ENCODE data around the gene CAVIN1. TPM values are rescaled to one million over a fixed set of nuclear protein-coding genes. Genes with fewer than 3 reads are reported as not detected.
"Not testable (repeated sequence)": the region's sequence is repeated elsewhere in the genome, so short reads cannot be mapped to it uniquely, and the experiment has no call there.

Gene CAVIN1
- total and polyA plus RNA-seq, 2 donors (not counting 3 experiments of a cell fraction or from before 2014, with no cell fraction given), result 303 to 663 TPM

GRCh38 chr17:42361781-42362186 is 61.3 kb downstream of the CAVIN1 start:
- H3K9me3 ChIP-seq (replicated peaks; ENCODE audit: control insufficient read depth, insufficient read depth, low read length), result no peaks in the 10 kb centered on the region
- H3K27ac ChIP-seq (ENCODE audit: insufficient read depth, low read depth, low read length), result no peak overlapping the region
- POLR2A ChIA-PET, result no interaction called here
- no peak overlapping the region for H2AFZ ChIP-seq (ENCODE audit: low read depth, low read length)
- TF ChIP-seq MAX (IDR thresholded peaks at IDR 0.05; ENCODE audit: insufficient read depth, insufficient read length), result no peak
- TF ChIP-seq FOS (IDR thresholded peaks at IDR 0.05; ENCODE audit: borderline replicate concordance, insufficient read depth, low read length), result no peak
- TF ChIP-seq JUN (IDR thresholded peaks at IDR 0.05; ENCODE audit: borderline replicate concordance, insufficient read depth, insufficient read length, low read depth), result no peak
- TF ChIP-seq POLR2A (IDR thresholded peaks at IDR 0.05; ENCODE audit: low read depth, low read length), result no peak
- no peak for TF ChIP-seq CTCF (IDR thresholded peaks at IDR 0.05; ENCODE audit: extremely low read depth in 1 of 2, insufficient read depth in 1 of 2, low read depth in 1 of 2, low read length in 2 of 2)
- TF ChIP-seq MYC (IDR thresholded peaks at IDR 0.05; ENCODE audit: low read depth, low read length), result no peak
- H3K27me3 ChIP-seq (ENCODE audit: control insufficient read depth in 2 of 2, insufficient read depth in 2 of 2, low read length in 2 of 2), result no peaks in the 10 kb centered on the region
- H3K4me3 ChIP-seq (replicated peaks in 1 of 3; ENCODE audit: insufficient read depth in 1 of 3, low read depth in 1 of 3, low read length in 3 of 3), result no peak overlapping the region
- dilution Hi-C loops (cut with MboI; ENCODE audit: extremely low pct_ligation_motif_present, low sequenced_read_pairs), result no loop called here
- BruUV-seq (replicated peaks), result no TSS peak
- FAIRE-seq (no peak), DNase-seq (ENCODE audit: low read depth, low spot score) (no peak)
- H4K20me1 ChIP-seq (replicated peaks; ENCODE audit: control insufficient read depth, extremely low read depth, insufficient read depth, low read length), result peaks cover 4% of the 10 kb centered on the region
- no peaks in the 10 kb centered on the region for H3K4me1 ChIP-seq (ENCODE audit: control insufficient read depth, extremely low read depth, insufficient read depth, low read length)
- no peaks in the 10 kb centered on the region for H3K36me3 ChIP-seq (ENCODE audit: control insufficient read depth in 2 of 2, extremely low read depth in 1 of 2, insufficient read depth in 2 of 2, low read length in 2 of 2)
- no peaks in the 10 kb centered on the region for H3K9me1 ChIP-seq (replicated peaks; ENCODE audit: control insufficient read depth, extremely low read depth, insufficient read depth, low read length)
- intact Hi-C loops (cut with micrococcal nuclease), result no loop called here
- peaks cover 82% of the 10 kb centered on the region for H3K79me2 ChIP-seq (ENCODE audit: control insufficient read depth, insufficient read depth, low read length)
- CTCF ChIA-PET, result interaction anchor here (1.2 to 1.8 kb wide), 2 partner anchors 33 to 156 kb away, joined by 4 to 5 read pairs; no protein-coding TSS in a partner anchor
- H3K9ac ChIP-seq (replicated peaks; ENCODE audit: extremely low read depth, insufficient read depth, low read length), result no peak overlapping the region
- no peak overlapping the region for H3K4me2 ChIP-seq (ENCODE audit: insufficient read depth, low read length)

- CTCF ChIA-PET, result interaction anchor here (0.7 to 1.8 kb wide), 4 partner anchors 11 to 157 kb away, joined by 3 to 5 read pairs (median 4); no protein-coding TSS in a partner anchor
- H3K9me1 ChIP-seq (replicated peaks; ENCODE audit: control insufficient read depth, extremely low read depth, insufficient read depth, low read length); H3K36me3 ChIP-seq (ENCODE audit: control insufficient read depth in 2 of 2, extremely low read depth in 1 of 2, insufficient read depth in 2 of 2, low read length in 2 of 2); H3K27ac ChIP-seq (ENCODE audit: insufficient read depth, low read depth, low read length); POLR2A ChIA-PET; H2AFZ ChIP-seq (ENCODE audit: low read depth, low read length); intact Hi-C loops (cut with micrococcal nuclease); H3K9ac ChIP-seq (replicated peaks; ENCODE audit: extremely low read depth, insufficient read depth, low read length); H3K4me2 ChIP-seq (ENCODE audit: insufficient read depth, low read length); FAIRE-seq; H3K4me1 ChIP-seq (ENCODE audit: control insufficient read depth, extremely low read depth, insufficient read depth, low read length); H3K4me3 ChIP-seq (replicated peaks in 1 of 3; ENCODE audit: insufficient read depth in 1 of 3, low read depth in 1 of 3, low read length in 3 of 3); H3K27me3 ChIP-seq (ENCODE audit: control insufficient read depth in 2 of 2, insufficient read depth in 2 of 2, low read length in 2 of 2); H3K9me3 ChIP-seq (replicated peaks; ENCODE audit: control insufficient read depth, insufficient read depth, low read length); dilution Hi-C loops (cut with MboI; ENCODE audit: extremely low pct_ligation_motif_present, low sequenced_read_pairs); BruUV-seq (replicated peaks); H4K20me1 ChIP-seq (replicated peaks; ENCODE audit: control insufficient read depth, extremely low read depth, insufficient read depth, low read length): not testable (repeated sequence)
- DNase-seq (ENCODE audit: low read depth, low spot score), result peak; percentile 15
- H3K79me2 ChIP-seq (ENCODE audit: control insufficient read depth, insufficient read depth, low read length), result peaks cover 81% of the 10 kb centered on the region
Observed at GRCh38 chr17:42360388-42360787, 62.7 kb downstream of the CAVIN1 start.

All from endothelial cell of umbilical vein (primary cell).